Mucosa of gallbladder (tissue), 1 donor: ENCODE results near the gene ARHGEF25. TPM values are rescaled to one million over a fixed set of nuclear protein-coding genes. Genes with fewer than 3 reads are reported as not detected.
"Not testable (repeated sequence)": the region's sequence is repeated elsewhere in the genome, so short reads cannot be mapped to it uniquely, and the experiment has no call there.

Experiments used
- DNase-seq: peaks from one replicate; pipeline ENCODE4 v3.0.0-alpha.2; 2020; ENCODE audit warnings: low spot score
- total RNA-seq: library from RNA; stranded (reverse); gene quantifications from one replicate; pipeline ENCODE4 v1.2.1, GENCODE V29; 2021
- donor health status: DM: no; HTN: no; CAD: no.

ARHGEF25 gene
- total RNA-seq, 1 donor from 2014 or later = 26.2 TPM

DNA sequence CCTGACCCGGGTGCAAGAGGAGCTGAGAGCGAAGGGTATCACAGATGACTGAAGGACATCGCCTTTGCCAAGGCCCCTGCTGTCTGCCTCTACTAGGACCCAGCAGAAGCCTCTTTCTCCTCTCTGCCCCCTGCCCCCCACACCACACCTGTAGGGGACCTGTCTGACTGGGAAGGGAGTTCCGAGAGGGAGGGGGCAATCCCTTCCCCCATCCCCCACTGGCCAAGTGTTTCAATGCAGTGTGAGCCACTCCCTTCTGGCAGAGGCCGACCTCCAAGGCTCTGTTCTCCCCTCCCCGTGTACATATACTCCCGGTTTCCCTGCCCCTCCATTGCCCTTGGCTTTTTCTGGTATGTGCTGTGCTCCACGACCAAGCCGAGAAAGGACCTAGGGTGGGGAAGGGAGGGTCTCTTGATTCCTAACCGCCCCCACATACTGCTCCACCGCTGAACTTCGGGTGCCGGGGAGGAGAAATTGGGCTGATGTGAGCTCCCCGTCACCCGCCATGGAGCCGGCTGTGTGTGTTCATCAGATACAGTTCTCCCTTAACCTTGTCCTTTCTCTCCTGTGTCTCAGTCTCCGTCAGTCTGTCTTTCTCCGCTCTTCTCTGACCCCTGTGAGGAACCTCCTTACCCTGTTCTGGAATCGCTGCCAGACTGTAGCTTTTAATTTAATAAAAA, 2.0 kb upstream of the ARHGEF25 start:
- DNase-seq = no peak

GRCh38 chr12:57609781-57610553, 1.3 kb upstream of the ARHGEF25 start:
- no peak for DNase-seq

DNA sequence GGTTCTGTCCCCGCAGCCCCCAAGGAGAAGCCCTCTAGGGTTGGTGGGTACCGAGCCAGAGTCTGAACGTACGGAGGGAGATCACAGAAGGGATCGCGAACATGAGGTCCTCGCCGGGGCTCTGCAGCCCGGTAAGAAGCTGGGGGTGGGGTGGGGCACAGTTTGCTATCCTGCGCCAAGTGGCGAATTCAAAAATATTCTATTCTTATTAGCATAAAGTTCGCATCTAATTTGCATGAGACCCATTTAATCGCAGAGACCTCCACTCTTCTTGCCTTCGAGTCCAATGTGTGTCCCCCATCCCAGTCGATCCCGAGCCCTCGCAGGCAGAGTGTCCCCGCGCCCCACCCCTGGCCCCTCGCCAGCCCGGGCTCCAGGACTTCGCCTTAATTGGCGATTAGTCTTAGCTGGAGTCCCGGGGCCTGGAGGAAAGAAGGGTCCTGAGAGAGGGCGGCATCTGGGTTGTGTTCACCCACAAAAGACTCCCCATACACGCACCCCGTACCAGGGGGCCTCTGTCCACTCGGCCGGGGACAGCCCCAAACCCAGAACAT, 604 bp upstream of the ARHGEF25 start:
- DNase-seq = no peak

- DNase-seq = no peak
These were observed 834 bp downstream of the ARHGEF25 start for GRCh38 chr12:57611827-57612710.

DNA sequence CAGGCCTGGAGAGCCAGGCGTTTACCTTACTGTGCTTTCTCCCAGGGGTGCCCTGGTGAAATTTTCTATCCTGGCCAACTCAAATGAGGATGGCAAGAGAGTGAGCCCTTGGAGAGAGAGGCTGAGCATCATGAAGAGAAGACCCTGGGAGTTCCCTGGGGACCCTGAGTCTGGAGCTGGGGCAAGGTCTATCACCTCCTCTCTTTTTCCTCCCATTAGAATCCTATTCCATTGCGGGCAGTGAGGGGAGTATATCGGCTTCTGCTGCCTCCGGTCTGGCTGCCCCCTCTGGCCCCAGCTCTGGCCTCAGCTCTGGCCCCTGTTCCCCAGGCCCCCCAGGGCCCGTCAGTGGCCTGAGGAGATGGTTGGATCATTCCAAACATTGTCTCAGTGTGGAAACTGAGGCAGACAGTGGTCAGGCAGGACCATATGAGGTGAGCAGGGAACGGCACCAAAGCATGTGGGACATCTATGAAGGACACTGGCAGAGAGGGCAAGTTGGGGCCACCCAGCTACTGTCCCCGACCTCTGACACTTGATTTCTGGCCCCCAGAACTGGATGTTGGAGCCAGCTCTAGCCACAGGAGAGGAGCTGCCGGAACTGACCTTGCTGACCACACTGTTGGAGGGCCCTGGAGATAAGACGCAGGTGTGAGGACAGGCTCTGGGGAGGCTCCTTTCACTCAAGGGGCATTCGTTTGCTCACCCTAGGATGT, 1.6 kb downstream of the ARHGEF25 start:
- no peak for DNase-seq

GRCh38 chr12:57613427-57614109, 2.3 kb downstream of the ARHGEF25 start:
- no peak for DNase-seq

DNA sequence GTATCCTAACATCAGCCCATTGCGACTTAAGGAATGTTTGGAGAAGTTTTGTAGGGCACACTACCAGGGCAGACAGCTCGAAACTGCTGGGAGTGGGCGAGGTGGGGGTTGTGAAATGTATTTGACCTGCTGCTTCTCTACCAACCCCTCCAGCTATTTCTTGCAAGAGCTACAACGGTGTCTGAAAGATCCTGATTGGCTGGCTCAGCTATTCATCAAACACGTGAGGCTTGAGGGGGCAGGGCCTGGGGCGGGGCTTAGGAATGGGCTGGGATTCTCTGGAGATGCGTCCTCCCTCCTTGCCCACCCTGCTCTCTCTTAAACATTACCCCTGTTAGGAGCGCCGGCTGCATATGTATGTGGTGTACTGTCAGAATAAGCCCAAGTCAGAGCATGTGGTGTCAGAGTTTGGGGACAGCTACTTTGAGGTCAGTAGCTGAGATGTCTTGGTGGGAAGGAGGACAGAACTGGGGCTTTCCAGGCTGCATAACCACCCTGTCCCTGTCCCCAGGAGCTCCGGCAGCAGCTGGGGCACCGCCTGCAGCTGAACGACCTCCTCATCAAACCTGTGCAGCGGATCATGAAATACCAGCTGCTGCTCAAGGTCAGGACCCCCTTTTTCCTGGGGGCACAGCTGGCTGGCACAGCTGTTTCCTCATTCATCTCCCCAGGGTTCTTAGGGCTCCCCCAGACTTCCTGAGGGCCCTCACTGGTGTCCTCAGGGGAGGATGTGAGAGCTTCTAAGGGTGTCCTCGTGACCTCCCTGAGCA, 3.1 kb downstream of the ARHGEF25 start:
- DNase-seq = no peak

- DNase-seq = no peak
These were observed 3.8 kb downstream of the ARHGEF25 start for GRCh38 chr12:57614948-57615500.

- no peak for DNase-seq
These were observed 4.4 kb downstream of the ARHGEF25 start for GRCh38 chr12:57615637-57616036.

GRCh38 chr12:57616383-57617101, 5.3 kb downstream of the ARHGEF25 start:
- no peak for DNase-seq

GRCh38 chr12:57617942-57618341, 6.7 kb downstream of the ARHGEF25 start:
- DNase-seq = no peak

- DNase-seq = not testable (repeated sequence)
These were observed 7.2 kb downstream of the ARHGEF25 start for GRCh38 chr12:57618431-57618830.

DNA sequence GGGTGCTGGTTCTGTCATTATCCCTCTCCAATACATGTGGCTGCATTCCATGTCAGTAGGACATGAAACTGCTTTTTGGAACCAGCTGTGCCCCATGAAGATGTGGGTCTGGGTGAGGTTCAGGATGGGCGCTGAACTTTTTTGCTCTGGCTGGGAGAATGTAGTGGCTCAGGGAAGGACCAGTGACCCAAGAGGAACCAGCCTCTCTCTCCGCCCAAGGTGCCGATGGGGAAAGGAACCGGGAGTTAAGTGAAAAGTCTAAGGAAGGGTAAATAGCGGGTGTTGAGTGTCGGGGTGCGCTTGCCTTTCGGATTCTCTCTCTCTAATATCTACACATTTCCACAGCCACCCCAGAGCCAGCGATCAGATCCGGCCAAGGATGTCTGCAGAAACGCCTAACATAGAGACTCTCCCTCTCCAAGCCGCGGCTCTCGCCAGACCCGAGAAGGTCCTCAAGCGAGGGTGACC, 7.8 kb downstream of the ARHGEF25 start:
- no peak for DNase-seq

GRCh38 chr12:57619434-57620244, 8.4 kb downstream of the ARHGEF25 start:
- DNase-seq = no peak

GRCh38 chr12:57620245-57620935, 9.2 kb downstream of the ARHGEF25 start:
- no peak for DNase-seq

DNA sequence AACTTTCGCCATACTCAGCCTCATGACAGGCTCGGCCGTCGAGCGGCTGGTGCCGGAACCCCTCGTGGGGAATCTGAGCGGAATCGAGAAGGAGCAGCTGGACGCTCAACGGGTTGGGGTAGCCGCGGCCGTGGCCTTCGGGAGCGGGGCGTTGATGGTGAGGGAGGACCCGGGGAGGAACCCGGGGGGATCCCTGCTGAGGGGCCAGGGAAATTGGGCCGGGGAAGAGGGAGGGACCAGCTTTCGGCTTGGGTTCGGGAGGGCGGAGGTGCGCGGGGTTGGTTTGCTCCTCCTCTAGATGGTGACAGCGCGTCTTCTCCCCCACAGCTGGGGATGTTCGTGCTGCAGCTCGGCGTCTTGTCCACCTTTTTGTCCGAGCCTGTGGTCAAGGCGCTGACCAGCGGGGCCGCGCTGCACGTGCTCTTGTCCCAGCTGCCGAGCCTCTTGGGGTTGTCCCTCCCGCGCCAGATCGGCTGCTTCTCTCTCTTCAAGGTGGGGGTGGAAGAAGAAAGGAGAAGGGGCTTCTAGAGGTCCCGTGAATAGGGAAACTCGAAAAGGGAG, 9.8 kb downstream of the ARHGEF25 start:
- DNase-seq = no peak
